Testis (tissue), 2 donors: Measurements from ENCODE around the gene ZAP70.

Experiments
- CTCF ChIP-seq, 3 experiments: fragments of 450-650 bp in 2 of 3; fragments of 200-600 bp in 1 of 3; sonication (generic) in 1 of 3; IDR thresholded peaks; one replicate each; pipeline ENCODE4 v1.5.1; 2016 to 2019; ENCODE audit warnings: antibody characterized with exemption in 3 of 3, mild to moderate bottlenecking in 2 of 3, moderate library complexity in 1 of 3
- POLR2A ChIP-seq: fragments of 450-650 bp; IDR thresholded peaks from one replicate; pipeline ENCODE4 v1.6.1; 2017; ENCODE audit warnings: antibody characterized with exemption, mild to moderate bottlenecking, moderate library complexity

- TF ChIP-seq CTCF (IDR thresholded peaks at IDR 0.05) (peak; percentile 46 to 64 (median 60)), POLR2A (peak; percentile 88)
These were observed 49.3 kb upstream of the ZAP70 start, which contains the start of gene ACTR1B for GRCh38 chr2:97663962-97664635.
